Effector memory CD4-positive, alpha-beta T cell (primary cell): ENCODE data around the gene PKIB.

ENCODE experiments used
- DNase-seq, 3 donors: peaks; one replicate each; pipeline ENCODE4 v3.0.0-alpha.2; 2020
- H3K27ac ChIP-seq: 2 replicates; pipeline ENCODE4 v1.7.0; 2013; ENCODE audit warnings: mild to moderate bottlenecking, low read length, moderate library complexity; ENCODE audit not compliant: insufficient read depth, poor library complexity, severe bottlenecking
- H3K27me3 ChIP-seq: replicated peaks from 2 replicates; pipeline ENCODE4 v1.7.0; 2013; ENCODE audit warnings: mild to moderate bottlenecking, low read length; ENCODE audit not compliant: insufficient read depth, control insufficient read depth, poor library complexity, severe bottlenecking
- H3K36me3 ChIP-seq: 2 replicates; pipeline ENCODE4 v1.7.0; 2013; ENCODE audit warnings: mild to moderate bottlenecking, low read length, moderate library complexity; ENCODE audit not compliant: control insufficient read depth, insufficient read depth
- H3K4me1 ChIP-seq: 2 replicates; pipeline ENCODE4 v1.7.0; 2013; ENCODE audit warnings: low read length, mild to moderate bottlenecking; ENCODE audit not compliant: control insufficient read depth, insufficient read depth, poor library complexity, severe bottlenecking
- H3K4me3 ChIP-seq: 2 replicates; pipeline ENCODE4 v1.7.0; 2013; ENCODE audit warnings: low read length, low read depth, mild to moderate bottlenecking; ENCODE audit not compliant: insufficient read depth, poor library complexity, severe bottlenecking
- H3K9me3 ChIP-seq: 2 replicates; pipeline ENCODE4 v1.7.0; 2013; ENCODE audit warnings: mild to moderate bottlenecking, low read length, moderate library complexity; ENCODE audit not compliant: control insufficient read depth

PKIB gene

DNA sequence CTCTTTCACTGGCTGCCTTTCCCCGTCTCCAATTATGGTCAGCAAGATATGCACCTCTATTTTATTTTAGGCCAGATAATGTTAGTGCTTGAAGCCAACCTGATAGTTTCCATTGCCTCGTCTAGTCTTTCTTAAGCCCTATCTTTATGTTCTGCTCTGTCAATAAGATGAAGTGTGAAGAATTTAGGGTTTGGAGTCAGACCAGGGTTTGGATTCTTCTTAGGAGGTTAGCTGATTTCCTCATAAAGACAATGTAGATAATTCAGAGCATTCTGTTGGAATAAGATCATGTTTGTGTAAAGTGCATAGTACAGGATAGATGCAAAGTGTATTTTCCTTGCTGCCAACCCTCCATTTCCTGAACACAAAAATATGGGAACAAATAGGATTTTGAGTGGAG is 43.8 kb downstream of the PKIB start:
- no peaks in the 10 kb centered on the region for H3K4me1 ChIP-seq
- no peaks in the 10 kb centered on the region for H3K36me3 ChIP-seq
- no peaks in the 10 kb centered on the region for H3K27me3 ChIP-seq
- DNase-seq, result no peak
- no peak overlapping the region for H3K27ac ChIP-seq
- no peaks in the 10 kb centered on the region for H3K9me3 ChIP-seq
- no peak overlapping the region for H3K4me3 ChIP-seq

DNA sequence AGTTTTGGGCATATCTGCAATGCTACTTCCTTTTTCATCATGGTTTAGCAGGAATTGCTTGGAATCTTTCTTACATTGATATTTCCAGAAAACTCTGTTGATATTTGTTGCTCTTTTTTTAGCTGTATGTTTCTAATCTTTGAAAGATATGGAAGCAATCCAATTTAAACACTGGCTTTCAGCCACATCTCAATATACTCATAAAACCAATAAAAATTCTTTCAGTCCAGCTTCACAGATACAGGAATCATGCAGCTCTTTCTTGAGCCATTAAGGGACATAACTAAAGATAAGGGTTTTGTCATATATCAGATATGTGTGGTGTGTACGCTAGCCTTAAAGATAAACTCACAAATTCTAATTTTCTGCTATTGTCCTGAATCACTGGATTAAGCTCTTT is 47.4 kb downstream of the PKIB start:
- Histone ChIP-seq H3K27ac (no peak overlapping the region), H3K9me3 (no peaks in the 10 kb centered on the region), H3K27me3 (no peaks in the 10 kb centered on the region), H3K4me1 (no peaks in the 10 kb centered on the region), H3K4me3 (no peak overlapping the region), H3K36me3 (no peaks in the 10 kb centered on the region)
- no peak for DNase-seq

DNA sequence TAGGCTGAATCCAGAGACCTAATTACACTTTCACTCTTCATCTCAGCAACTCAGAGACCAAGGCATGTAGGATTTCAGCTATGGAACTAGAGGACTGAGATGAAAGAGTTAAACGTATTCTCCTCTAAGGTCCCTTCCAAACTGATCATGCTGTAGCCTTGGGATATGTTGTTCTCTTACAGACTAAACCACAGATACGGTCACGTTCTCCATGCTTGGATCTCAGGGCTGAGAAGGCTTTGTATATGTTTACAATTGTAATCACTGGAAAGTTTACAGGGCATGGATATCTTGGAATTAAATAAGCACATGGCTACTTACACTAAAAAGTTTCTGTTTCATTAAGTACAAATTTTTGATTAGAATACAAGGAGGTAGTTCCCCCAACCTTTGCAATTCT is 50.1 kb downstream of the PKIB start:
- Histone ChIP-seq H3K9me3 (no peaks in the 10 kb centered on the region), H3K36me3 (no peaks in the 10 kb centered on the region), H3K4me1 (no peaks in the 10 kb centered on the region), H3K4me3 (no peak overlapping the region), H3K27me3 (no peaks in the 10 kb centered on the region), H3K27ac (no peak overlapping the region)
- no peak for DNase-seq

DNA sequence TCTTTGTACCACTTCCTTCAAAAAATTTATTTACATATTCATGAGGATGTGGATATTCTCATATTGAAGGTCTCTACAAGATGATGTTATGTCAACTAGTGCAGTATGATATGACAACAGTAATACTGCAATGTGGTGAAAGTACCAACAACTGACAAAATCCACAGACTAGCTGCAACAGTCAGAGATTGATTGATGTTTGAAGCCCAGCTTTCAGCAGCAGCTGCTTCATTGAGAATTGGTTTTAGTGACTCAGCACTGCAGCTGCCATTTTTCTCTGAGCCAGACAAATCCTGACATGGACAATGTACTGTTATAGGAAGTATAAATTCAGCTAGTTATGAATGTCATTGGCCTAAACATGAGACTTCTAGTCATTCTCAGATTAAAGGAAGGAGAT is 53.8 kb downstream of the PKIB start:
- Histone ChIP-seq H3K4me1 (no peaks in the 10 kb centered on the region), H3K9me3 (no peaks in the 10 kb centered on the region), H3K27me3 (no peaks in the 10 kb centered on the region), H3K4me3 (no peak overlapping the region), H3K27ac (no peak overlapping the region), H3K36me3 (no peaks in the 10 kb centered on the region)
- no peak for DNase-seq

DNA sequence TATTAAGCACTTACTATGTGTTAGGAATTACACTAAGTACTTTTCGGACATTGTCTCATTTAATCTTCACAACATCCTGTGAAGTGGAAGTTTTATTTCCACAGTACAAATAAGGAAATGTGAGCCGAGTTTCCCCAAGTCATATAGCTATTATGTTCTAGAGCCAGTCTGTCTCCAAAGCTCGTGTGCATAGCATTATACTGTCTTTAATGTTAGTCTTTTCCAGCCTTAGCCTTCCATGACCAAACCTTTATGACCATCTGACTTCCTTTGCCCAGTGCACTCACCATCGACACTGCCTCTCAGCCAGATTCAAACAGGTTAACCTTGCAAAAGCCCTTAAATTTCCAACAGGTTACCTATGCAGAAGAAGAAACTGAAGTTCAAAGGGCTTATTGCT is 55.7 kb downstream of the PKIB start:
- Histone ChIP-seq H3K4me3 (no peak overlapping the region), H3K9me3 (no peaks in the 10 kb centered on the region), H3K27me3 (no peaks in the 10 kb centered on the region), H3K4me1 (no peaks in the 10 kb centered on the region), H3K27ac (no peak overlapping the region), H3K36me3 (no peaks in the 10 kb centered on the region)
- no peak for DNase-seq

DNA sequence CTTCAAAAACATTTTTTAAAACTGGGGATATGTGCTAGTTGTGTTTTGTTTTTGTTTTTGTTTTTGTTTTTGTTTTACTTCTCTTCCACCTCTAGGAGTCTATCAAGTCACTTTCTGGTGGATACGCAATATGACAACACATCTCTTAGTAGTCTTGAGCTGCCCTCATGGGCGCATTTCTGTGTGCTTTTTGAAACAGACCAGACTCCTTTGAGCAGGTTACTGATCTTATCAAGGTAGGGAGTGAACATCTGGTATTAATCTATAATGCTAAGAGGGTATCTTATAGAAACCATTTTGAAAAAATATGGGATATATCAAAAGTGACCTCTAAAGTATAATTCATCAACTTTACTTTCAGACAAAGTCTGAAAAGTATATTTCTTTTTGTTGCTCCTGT is 56.2 kb downstream of the PKIB start:
- Histone ChIP-seq H3K27ac (no peak overlapping the region), H3K4me1 (no peaks in the 10 kb centered on the region), H3K9me3 (no peaks in the 10 kb centered on the region), H3K4me3 (no peak overlapping the region), H3K36me3 (no peaks in the 10 kb centered on the region), H3K27me3 (no peaks in the 10 kb centered on the region)
- DNase-seq, result no peak

DNA sequence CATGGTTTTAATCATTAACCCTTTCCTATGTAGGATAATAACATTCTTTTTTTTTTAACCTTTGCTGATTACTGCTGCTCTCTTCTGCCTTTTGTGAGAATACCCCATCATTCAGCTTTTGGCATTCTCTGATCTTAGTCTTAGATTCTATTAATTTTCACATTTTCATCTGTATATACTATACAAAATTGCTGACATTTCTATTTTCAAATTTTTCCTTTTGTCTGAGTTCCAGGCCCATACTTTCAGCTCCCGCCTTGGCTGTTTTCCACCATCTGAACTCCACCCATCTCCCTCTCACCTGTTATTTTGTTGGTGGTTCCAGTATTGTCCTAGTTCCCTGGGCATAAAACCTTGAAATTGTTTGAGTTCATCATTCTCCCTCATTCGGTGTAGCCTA is 59.2 kb downstream of the PKIB start:
- no peak overlapping the region for H3K27ac ChIP-seq
- H3K27me3 ChIP-seq, result no peaks in the 10 kb centered on the region
- DNase-seq, result no peak
- H3K4me1 ChIP-seq, result no peaks in the 10 kb centered on the region
- no peak overlapping the region for H3K4me3 ChIP-seq
- H3K36me3 ChIP-seq, result no peaks in the 10 kb centered on the region
- H3K9me3 ChIP-seq, result no peaks in the 10 kb centered on the region

DNA sequence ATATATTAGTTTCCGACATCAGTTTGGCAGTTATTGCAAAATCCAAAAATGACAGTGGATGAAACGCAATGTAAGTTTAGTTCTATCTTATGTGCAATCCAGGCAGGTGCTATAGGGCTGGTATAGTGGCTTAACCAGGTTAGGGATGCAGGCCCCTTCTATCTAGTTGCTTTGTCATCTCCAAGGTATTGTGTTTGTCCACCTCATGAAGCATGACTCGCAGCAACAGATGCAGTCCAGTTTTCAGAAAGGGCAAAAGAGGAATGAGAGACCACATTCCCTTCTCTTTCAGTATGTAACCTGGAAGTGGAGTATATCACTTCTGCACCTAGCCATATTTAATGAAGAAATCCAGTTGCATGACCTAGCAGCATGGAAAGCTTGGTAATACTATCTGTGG is 59.7 kb downstream of the PKIB start:
- H3K27me3 ChIP-seq, result no peaks in the 10 kb centered on the region
- no peak overlapping the region for H3K27ac ChIP-seq
- no peaks in the 10 kb centered on the region for H3K36me3 ChIP-seq
- DNase-seq, result no peak
- H3K9me3 ChIP-seq, result no peaks in the 10 kb centered on the region
- no peaks in the 10 kb centered on the region for H3K4me1 ChIP-seq
- no peak overlapping the region for H3K4me3 ChIP-seq

DNA sequence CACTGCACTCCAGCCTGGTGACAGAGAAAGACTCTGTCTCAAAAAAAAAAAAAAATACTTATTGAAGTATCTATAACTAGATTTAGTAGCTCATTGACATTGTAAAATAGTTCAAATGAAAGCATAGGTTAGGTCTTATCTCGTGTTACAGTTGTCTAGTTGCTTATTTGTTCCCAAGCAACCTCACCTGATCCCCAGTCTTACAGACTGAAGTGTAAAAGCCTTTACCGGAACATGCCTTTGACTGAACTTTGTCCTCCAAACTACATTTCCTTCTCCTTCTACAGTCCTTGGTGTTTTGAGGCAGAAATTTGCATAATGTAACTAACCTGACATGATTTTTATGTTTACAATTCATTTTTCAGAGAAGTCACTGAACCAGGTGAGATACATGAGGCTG is 61.0 kb downstream of the PKIB start:
- Histone ChIP-seq H3K36me3 (no peaks in the 10 kb centered on the region), H3K4me3 (no peak overlapping the region), H3K9me3 (no peaks in the 10 kb centered on the region), H3K27me3 (no peaks in the 10 kb centered on the region), H3K27ac (no peak overlapping the region), H3K4me1 (no peaks in the 10 kb centered on the region)
- no peak for DNase-seq

DNA sequence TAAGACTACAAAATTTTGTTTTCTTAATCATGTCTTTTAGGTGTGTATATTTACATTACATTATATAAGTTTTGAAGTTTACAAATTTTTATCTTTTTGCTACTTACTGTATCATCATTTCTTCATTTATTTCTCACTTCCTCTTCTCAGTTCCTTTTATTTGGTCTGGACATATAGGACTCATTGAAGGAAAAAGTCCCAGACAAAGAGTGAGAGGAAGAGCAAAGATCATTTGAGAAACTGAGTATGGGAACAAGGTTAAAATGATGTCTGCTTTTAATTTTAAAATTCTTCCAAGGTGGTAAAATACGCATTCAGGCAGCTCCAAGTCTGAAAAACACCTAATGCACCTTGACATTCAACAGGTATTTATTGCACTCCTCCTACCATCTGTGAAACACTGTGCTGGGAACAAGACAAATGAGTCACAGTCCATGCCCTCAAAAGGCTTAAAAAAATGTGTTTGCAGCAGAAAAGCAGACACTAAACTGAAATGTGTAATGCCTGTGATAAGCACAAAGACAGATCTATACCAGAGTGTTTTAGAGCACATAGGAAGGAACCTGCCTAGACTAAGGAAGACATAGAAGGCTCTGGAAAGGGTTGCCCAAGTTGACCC is 63.2 kb downstream of the PKIB start:
- Histone ChIP-seq H3K4me1 (no peaks in the 10 kb centered on the region), H3K27ac (no peak overlapping the region), H3K9me3 (no peaks in the 10 kb centered on the region), H3K27me3 (no peaks in the 10 kb centered on the region), H3K36me3 (no peaks in the 10 kb centered on the region), H3K4me3 (no peak overlapping the region)
- DNase-seq, result no peak

DNA sequence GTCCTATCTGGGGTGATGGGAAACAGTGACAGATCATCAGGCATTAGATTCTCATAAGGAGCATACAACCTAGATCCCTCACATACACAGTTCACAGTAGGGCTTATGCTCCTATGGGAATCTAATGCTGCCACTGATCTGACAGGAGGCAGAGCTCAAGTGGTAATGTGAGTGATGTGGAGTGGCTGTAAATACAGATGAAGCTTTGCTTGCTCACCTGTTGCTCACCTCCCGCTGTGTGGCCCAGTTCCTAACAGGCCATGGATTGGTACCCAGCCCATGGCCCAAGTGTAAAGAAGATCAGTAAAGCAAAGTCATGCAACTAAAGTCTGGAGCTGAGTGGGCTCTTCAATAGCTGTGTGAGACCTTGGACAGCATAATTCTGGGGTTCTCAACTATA is 65.9 kb downstream of the PKIB start:
- no peak overlapping the region for H3K27ac ChIP-seq
- H3K9me3 ChIP-seq, result no peaks in the 10 kb centered on the region
- H3K27me3 ChIP-seq, result no peaks in the 10 kb centered on the region
- H3K36me3 ChIP-seq, result no peaks in the 10 kb centered on the region
- H3K4me3 ChIP-seq, result no peak overlapping the region
- DNase-seq, result no peak
- no peaks in the 10 kb centered on the region for H3K4me1 ChIP-seq
